ENCODE measurements around the gene CTXN2. TPM values are rescaled to one million over a fixed set of nuclear protein-coding genes. Genes with fewer than 3 reads are reported as not detected.
A peak's percentile ranks its signal among the peaks of the same experiment; 100 is the strongest.

Gene CTXN2
- not detected for polyA plus RNA-seq (ENCODE audit: insufficient read length in 12 of 12)
- long read RNA-seq, donor 1, partial matches to known transcripts, result 0 of 1 reads
- long read RNA-seq, donor 1, other reads (novel, unspliced or antisense), result 0 of 1 reads
- long read RNA-seq, donor 2, result 0 reads
- long read RNA-seq, donor 3, result 0 reads
- long read RNA-seq, donor 4, result 0 reads
- long read RNA-seq, donor 5, result 0 reads
- long read RNA-seq, donor 6, result 0 reads
- long read RNA-seq, donor 7, result 0 reads
- long read RNA-seq, donor 8, result 0 reads
- long read RNA-seq, donor 9, result 0 reads
- long read RNA-seq, donor 10, result 0 reads
- long read RNA-seq, donor 11, result 0 reads

- no peak for DNase-seq
Observed at GRCh38 chr15:48191574-48192225, at the start of gene CTXN2. TSS of gene CTXN2 (plus strand) at chr15:48191665. CDS start at chr15:48201301, 9,636 bp downstream.

- DNase-seq, result no peak
Observed at GRCh38 chr15:48143856-48144255, 47.6 kb upstream of the CTXN2 start.

- no peak for DNase-seq
Observed at GRCh38 chr15:48144889-48145288, 46.6 kb upstream of the CTXN2 start.

- no peak for DNase-seq
Observed at GRCh38 chr15:48145923-48146322, 45.5 kb upstream of the CTXN2 start.

- no peak for DNase-seq
Observed at GRCh38 chr15:48147358-48147757, 44.1 kb upstream of the CTXN2 start.

GRCh38 chr15:48149858-48150257 lies 41.6 kb upstream of the CTXN2 start:
- DNase-seq, result no peak

GRCh38 chr15:48153526-48153925 lies 37.9 kb upstream of the CTXN2 start:
- DNase-seq, result no peak

GRCh38 chr15:48168616-48169015 lies 22.8 kb upstream of the CTXN2 start:
- no peak for DNase-seq

GRCh38 chr15:48170981-48171380 lies 20.5 kb upstream of the CTXN2 start:
- no peak for DNase-seq

- DNase-seq, result no peak
Observed at GRCh38 chr15:48175126-48175525, 16.3 kb upstream of the CTXN2 start.

- no peak for DNase-seq
Observed at GRCh38 chr15:48176112-48176511, 15.4 kb upstream of the CTXN2 start.

GRCh38 chr15:48176957-48177356 lies 14.5 kb upstream of the CTXN2 start:
- no peak for DNase-seq

- DNase-seq, result peak; percentile 65
Observed at GRCh38 chr15:48177383-48177765, 14.1 kb upstream of the CTXN2 start.

GRCh38 chr15:48177766-48178647 lies 13.5 kb upstream of the CTXN2 start, which contains the start of gene MYEF2:
TSS of gene MYEF2 (minus strand) at chr15:48178295. CDS start at chr15:48178237, 58 bp downstream.
- peak; percentile 50 for DNase-seq

- no peak for DNase-seq
Observed at GRCh38 chr15:48178648-48178931, 12.9 kb upstream of the CTXN2 start.

GRCh38 chr15:48182749-48183148 lies 8.7 kb upstream of the CTXN2 start:
- no peak for DNase-seq

- no peak for DNase-seq
Observed at GRCh38 chr15:48185529-48185928, 5.9 kb upstream of the CTXN2 start.

- DNase-seq, result no peak
Observed at GRCh38 chr15:48186271-48186670, 5.2 kb upstream of the CTXN2 start.

- peak; percentile 89 for DNase-seq
Observed at GRCh38 chr15:48190932-48191573, 412 bp upstream of the CTXN2 start.

- no peak for DNase-seq
Observed at GRCh38 chr15:48202068-48202467, 10.6 kb downstream of the CTXN2 start.

GRCh38 chr15:48205981-48206380 lies 14.5 kb downstream of the CTXN2 start, which contains the start of gene SLC12A1:
TSS of gene SLC12A1 (plus strand) at chr15:48206302. CDS start at chr15:48207720, 1,418 bp downstream.
- no peak for DNase-seq

- no peak for DNase-seq
Observed at GRCh38 chr15:48221261-48221660, 29.8 kb downstream of the CTXN2 start.

Measured in muscle of arm (tissue), 14 donors.